KOPT-K1 (cell line): ENCODE results near the gene URB2.
"Not testable (repeated sequence)": the region's sequence is repeated elsewhere in the genome, so short reads cannot be mapped to it uniquely, and the experiment has no call there.

Source experiments
- H3K27ac ChIP-seq: fragments of 200-600 bp; sonication (generic); 2 replicates; pipeline ENCODE4 v1.5.1; 2016; ENCODE audit warnings: antibody characterized with exemption, mild to moderate bottlenecking, low read depth, low read length; ENCODE audit not compliant: poor library complexity, severe bottlenecking
- H3K36me3 ChIP-seq: fragments of 200-600 bp; sonication (generic); 2 replicates; pipeline ENCODE4 v1.5.1; 2017; ENCODE audit warnings: antibody characterized with exemption, mild to moderate bottlenecking, low read length, moderate library complexity; ENCODE audit not compliant: insufficient read depth
- H3K9me3 ChIP-seq: fragments of 200-600 bp; sonication (generic); 2 replicates; pipeline ENCODE4 v1.5.1; 2017; ENCODE audit warnings: antibody characterized with exemption, low read length, mild to moderate bottlenecking; ENCODE audit not compliant: insufficient read depth, poor library complexity, severe bottlenecking

URB2 gene

DNA sequence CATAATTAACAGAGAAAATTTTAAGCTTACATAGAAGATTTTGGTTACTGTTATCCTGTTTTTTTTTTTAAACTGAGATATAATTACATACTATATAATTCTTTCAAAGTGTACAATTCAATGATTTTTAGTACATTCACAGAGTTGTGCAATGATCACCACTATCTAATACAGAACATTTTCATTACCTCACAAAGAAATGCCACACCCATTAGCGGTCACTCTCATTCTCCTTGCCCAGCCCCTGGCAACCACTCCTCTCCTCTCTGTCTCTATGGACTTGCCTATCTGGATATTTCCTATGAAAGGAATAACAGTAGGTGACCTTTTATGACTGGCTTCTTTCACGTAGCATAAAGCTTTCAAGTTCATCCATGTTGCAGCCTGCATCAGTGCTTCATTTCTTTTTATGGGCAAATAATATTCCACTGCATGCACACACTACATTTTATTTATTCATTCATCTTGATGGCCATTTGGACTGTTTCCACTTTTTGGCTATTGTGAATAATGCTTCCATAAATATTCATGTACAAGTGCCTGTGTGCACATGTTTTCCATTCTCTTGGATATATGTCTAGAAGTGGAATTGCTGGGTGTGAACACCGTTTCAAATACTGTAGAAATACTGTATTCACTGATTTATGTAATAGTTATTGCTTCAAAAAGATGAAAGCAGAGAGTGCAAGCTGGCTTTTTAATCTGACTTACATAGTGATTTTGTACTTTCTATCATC is 26.7 kb upstream of the URB2 start:
- Histone ChIP-seq H3K27ac (no peak overlapping the region), H3K9me3 (no peaks in the 10 kb centered on the region), H3K36me3 (peaks cover 98% of the 10 kb centered on the region)

DNA sequence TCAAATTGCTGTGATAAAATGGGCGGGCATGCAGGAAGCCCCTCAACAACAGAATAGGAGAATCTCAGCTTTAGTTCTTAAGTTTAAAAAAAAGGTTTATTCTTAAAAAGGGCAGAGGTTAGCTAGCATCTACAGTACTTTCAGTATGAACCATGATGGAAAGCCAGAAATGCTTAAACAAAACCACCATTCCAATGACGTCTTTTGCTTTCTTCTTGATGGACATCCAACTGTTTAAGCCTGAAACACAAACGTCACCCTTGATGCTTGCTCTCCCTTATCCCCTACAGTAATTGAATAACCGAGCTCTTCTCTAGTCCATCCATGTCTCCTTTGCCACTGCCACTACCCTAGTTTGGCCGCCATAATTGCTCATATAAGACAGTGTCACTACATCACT is 25.8 kb upstream of the URB2 start:
- Histone ChIP-seq H3K9me3 (no peaks in the 10 kb centered on the region), H3K27ac (no peak overlapping the region), H3K36me3 (peaks cover 98% of the 10 kb centered on the region)

DNA sequence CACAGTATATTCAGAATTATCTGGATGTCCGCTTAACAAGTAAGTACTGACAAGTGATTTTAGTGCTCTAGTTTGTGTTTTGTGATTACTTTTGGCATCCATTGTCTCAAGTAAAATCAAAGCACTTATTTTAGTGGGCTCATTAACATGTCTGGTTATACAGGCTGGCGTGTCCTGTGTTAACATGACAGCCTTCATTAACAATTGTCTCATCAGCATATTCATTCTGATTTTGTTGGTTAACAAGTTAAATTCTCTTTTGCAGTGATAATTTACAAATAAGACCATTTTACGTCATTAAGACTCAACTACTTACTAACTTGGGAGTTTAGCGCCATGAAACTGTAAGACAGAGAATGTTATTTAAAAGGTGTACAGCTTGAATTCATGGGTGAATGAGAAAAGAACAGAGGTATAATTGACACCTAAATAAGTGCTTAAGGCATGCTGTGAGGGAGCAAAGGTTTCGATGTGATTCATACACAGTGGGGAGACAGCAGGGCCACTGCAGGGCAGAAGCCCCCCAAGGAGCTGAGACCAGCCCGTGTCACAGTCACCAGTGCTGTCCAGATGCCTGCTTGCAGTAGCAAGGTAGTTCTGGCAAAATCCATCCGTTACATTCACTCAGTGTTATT is 22.6 kb upstream of the URB2 start:
- H3K9me3 ChIP-seq, result no peaks in the 10 kb centered on the region
- no peak overlapping the region for H3K27ac ChIP-seq
- H3K36me3 ChIP-seq, result peaks cover 100% of the 10 kb centered on the region

DNA sequence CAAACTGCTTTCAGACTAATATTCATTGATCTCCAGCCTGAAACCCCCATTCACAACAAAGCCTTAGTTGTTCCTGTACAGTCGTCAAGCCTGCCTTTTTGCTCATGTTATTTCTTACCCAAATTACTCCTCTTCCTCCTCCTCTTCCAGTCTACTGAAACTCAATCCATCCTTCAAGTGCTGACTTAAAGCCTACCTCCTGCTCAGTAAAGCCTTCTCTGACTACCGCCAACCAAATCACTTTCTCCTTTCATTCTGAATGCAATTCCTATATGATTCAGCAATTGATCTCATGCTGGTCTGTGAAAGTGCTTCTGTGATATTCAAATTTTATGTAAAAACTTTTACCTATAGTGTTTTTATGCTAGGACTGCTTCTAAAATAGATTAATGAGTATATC is 18.7 kb upstream of the URB2 start:
- peaks cover 100% of the 10 kb centered on the region for H3K36me3 ChIP-seq
- no peaks in the 10 kb centered on the region for H3K9me3 ChIP-seq
- H3K27ac ChIP-seq, result no peak overlapping the region

DNA sequence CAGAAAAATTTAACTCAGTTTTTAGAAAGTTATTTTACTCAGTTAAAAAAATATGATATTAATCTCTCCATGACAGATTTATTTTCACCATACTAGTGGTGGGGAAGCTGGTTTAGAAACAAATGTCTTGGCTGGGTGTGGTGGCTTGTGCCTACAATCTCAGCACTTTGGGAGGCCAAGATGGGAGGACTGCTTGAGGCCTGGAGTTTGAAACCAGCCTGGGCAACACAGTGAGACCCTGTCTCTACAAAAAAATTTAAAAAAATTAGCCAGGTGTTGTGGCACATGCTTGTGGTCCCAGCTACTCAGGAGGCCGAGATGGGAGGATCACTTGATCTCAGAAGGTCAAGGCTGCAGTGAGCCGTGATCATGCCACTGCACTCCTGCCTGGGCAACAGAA is 17.5 kb upstream of the URB2 start:
- Histone ChIP-seq H3K27ac (no peak overlapping the region), H3K9me3 (no peaks in the 10 kb centered on the region), H3K36me3 (peaks cover 100% of the 10 kb centered on the region)

DNA sequence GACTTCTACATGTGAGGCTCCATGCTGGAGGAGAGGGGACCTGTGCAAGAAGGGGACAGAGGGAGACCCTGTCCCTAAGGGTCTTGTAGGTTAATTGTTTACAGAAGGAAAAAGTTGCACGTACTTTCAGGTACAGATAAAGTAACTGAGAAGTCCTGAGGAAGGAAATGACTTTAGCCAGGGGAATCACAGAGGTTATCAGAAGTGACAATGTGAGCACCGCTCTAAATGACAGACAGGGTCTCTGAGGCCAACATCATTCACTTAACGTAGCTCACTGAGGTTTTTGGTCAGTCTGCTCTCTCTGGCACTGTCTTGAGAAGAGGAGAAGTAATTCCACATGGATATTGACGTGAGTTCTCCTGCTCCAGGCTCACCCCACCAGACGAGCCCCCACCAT is 12.1 kb upstream of the URB2 start:
- no peak overlapping the region for H3K27ac ChIP-seq
- peaks cover 67% of the 10 kb centered on the region for H3K36me3 ChIP-seq

DNA sequence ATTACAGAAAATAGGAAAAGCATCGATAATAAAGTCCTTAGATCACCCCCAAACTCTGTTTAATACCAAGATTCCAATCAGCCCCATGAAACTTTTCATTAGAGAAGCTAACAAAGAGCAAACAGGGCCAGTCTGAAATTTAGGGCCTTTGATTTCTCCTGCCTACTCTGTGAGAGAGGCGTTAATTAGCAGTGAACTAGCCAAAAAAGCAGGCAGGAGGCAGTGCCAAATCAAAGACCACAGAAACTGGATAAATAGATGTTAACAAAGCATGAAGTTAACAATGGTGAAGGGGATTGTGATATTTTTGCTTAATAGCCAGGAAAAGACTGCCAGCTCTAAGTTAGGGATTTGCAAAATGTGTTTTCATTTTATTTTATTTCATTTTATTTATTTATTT is 11.3 kb upstream of the URB2 start:
- peaks cover 59% of the 10 kb centered on the region for H3K36me3 ChIP-seq
- no peaks in the 10 kb centered on the region for H3K9me3 ChIP-seq
- no peak overlapping the region for H3K27ac ChIP-seq

More for the DNA sequence above, 12.1 kb upstream of the URB2 start:
- H3K9me3 ChIP-seq, result no peaks in the 10 kb centered on the region

DNA sequence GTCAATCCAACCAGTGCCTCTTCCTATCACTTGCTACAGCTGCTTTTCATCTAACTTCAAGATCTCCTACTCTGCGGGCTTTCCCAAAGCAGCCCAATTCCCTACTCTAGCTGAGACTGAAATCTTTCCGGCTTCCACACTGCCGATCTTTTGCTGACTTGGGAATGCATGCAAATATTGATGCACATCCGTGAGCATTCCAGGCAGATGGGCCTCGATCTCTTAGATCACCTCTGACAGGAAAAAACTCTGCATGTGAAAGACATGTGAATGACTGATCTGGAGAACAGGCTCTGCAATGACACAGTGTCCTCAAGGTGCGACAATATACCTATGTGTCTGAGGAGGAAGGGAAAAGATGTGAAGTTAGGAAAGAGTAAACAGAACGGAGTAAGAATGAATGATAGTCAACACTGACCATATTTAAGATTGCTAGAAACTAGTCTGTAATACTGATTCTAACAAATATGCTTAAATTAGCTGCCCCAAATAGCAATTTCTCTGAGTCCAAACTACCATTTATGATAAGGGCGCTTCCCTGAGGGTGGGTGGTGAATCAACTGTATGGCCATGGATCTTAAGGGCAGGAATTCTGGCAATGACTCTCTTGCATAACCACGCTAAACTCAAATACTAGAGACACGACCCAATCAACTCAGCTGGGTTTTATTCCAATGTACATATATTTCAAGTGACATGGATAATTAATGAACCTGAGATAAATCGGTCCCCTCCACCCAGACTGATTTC is 8.5 kb upstream of the URB2 start:
- peaks cover 40% of the 10 kb centered on the region for H3K36me3 ChIP-seq
- H3K27ac ChIP-seq, result no peak overlapping the region
- H3K9me3 ChIP-seq, result no peaks in the 10 kb centered on the region

DNA sequence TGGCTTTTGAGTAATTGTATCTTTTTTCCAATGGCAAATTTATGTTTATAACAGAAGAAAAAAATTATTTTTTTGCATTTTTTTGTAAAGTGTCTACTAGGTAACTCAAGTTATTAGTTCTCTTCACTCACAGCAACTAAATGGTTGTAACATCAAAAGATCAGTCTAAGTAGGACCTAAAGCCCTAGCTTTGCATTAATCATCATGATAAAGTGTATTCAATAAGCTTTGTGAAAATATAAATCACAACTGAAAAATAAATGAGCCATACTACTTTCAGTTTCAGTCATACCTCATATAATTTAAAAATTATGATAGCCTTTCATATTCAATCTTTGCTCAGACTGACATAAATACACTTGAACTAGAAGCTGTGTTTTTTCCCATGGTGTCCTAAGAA is 7.0 kb upstream of the URB2 start:
- H3K9me3 ChIP-seq, result no peaks in the 10 kb centered on the region
- H3K36me3 ChIP-seq, result peaks cover 25% of the 10 kb centered on the region
- H3K27ac ChIP-seq, result no peak overlapping the region

DNA sequence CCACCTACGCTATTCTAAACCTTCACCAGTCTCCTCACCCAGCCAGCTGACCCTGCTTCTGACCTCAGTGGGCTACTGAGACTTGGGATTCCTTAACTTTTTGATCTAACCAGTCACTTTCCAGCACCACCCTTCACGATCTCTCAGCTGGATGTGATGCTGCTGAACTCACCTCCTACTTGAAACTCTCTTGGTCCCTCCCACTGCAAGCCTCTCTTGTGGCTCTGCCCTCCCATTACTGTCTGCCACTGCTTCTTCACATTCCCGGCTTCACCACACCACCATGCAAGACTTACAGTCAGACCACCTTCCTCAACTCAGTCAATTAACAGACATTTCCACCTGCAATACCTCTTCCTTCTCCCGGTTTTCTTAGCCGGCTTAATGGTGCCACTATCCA is 6.4 kb upstream of the URB2 start:
- no peaks in the 10 kb centered on the region for H3K9me3 ChIP-seq
- no peak overlapping the region for H3K27ac ChIP-seq
- peaks cover 19% of the 10 kb centered on the region for H3K36me3 ChIP-seq

DNA sequence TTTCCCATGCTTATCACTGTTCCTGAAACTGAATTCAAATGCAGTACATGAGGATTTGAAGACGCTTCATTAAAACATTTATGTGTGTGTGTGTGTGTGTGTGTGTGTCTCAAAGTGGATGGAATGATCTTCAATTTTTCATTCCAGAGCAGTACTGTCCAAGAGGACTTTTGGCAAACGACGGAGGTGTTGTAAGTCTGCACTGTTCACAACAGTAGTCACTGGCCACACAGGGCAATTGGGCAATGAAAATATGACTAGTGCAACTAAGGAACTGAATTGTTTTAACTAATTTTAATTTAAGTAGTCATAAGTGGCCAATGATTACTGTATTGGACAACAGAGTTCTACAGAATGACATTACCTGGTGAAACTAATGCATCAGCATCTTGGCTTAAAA is 5.2 kb upstream of the URB2 start:
- Histone ChIP-seq H3K9me3 (no peaks in the 10 kb centered on the region), H3K27ac (no peak overlapping the region), H3K36me3 (peaks cover 18% of the 10 kb centered on the region)

DNA sequence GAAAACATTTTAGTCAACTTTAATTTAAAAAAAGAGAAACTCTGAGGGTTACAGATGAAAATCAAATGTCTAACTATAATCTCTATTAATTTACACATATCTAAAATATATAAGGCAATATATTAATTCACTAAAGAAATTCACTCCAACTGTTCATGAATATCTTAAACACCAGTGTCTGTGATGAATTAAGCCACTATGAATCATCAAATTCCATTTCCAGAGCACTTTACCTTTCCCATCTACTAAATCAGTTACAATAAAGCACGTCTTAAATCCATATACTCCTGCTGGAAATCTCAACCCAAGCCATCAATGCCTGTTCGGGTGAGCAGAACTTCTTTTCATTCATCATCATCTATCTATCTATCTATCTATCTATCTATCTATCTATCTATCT is 4.4 kb upstream of the URB2 start:
- H3K27ac ChIP-seq, result no peak overlapping the region
- peaks cover 18% of the 10 kb centered on the region for H3K36me3 ChIP-seq
- no peaks in the 10 kb centered on the region for H3K9me3 ChIP-seq

DNA sequence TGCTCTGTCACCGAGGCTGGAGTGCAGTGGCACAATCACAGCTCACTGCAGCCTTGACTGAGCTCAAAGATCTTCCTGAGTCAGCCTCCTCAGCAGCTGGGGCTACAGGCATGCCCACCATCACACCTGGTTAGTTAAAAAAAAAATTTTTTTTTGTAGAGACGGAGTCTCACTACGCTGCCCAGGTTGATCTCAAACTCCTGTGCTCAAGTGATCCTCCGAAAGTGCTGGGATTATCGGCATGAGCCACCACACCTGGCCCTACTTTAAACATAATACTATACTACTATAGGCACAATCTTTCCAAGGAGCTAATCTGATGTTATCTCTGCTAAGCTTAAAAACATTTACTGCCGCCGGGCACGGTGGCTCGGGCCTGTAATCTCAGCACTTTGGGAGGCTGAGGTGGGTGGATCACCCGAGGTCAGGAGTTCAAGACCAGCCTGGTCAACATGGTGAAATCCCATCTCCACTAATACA is 3.4 kb upstream of the URB2 start:
- not testable (repeated sequence) for H3K36me3 ChIP-seq, H3K9me3 ChIP-seq, H3K27ac ChIP-seq

DNA sequence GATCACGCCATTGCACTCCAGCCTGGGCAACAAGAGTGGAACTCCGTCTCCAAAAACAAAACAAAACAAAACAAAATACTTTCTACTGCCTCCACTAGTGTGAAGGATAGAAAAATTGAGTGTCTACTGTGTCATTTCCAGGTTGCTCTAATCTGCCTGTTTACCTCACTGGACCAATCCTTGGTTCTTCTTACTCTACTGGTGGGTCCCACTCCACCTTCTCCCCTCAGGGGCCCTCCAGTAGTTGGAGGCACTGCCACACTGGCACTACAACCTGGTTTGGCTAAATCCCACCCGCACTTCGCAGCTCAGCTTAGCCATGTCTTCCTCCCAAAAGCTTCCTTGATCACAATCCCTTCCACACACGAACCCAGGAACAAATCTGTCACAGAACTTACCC is 2.8 kb upstream of the URB2 start:
- Histone ChIP-seq H3K36me3 (peaks cover 10% of the 10 kb centered on the region), H3K27ac (no peak overlapping the region), H3K9me3 (no peaks in the 10 kb centered on the region)

DNA sequence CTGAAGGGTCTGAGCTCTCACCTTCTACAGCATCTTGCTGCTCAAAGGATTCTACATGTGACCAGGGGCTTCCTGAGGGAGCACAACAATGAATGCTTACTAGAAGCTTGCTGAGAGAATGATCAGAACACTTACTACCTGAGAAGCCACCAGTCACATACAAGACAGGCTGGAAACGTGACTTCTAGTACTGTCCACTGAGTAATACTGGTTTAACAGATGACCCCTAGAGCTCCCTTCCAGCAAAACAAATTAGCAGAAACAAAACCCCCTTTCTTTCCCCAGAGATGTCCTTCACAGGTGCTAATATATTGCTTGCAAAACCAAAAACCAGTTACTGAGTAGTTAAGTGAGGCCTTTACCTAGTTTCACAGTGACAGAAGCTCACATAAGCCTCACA is 2.2 kb upstream of the URB2 start:
- H3K9me3 ChIP-seq, result no peaks in the 10 kb centered on the region
- H3K36me3 ChIP-seq, result peaks cover 16% of the 10 kb centered on the region
- no peak overlapping the region for H3K27ac ChIP-seq
